ENCODE results near the gene C1orf105.

Gene C1orf105

GRCh38 chr1:172397221-172397620 is 23.3 kb upstream of the C1orf105 start:
- DNase-seq (ENCODE audit: low read depth in 2 of 2) = no peak

GRCh38 chr1:172397633-172398032 is 22.9 kb upstream of the C1orf105 start:
- no peak for DNase-seq (ENCODE audit: low read depth in 2 of 2)

GRCh38 chr1:172398193-172398592 is 22.3 kb upstream of the C1orf105 start:
- DNase-seq (ENCODE audit: low read depth in 2 of 2) = no peak

GRCh38 chr1:172398970-172399755 is 21.3 kb upstream of the C1orf105 start:
- no peak for DNase-seq (ENCODE audit: low read depth in 2 of 2)

- DNase-seq (ENCODE audit: low read depth in 2 of 2) = no peak
These were observed 20.4 kb upstream of the C1orf105 start for GRCh38 chr1:172399756-172400721.

- no peak for DNase-seq (ENCODE audit: low read depth in 2 of 2)
These were observed 19.8 kb upstream of the C1orf105 start for GRCh38 chr1:172400722-172401105.

- no peak for DNase-seq (ENCODE audit: low read depth in 2 of 2)
These were observed 19.0 kb upstream of the C1orf105 start for GRCh38 chr1:172401477-172401876.

- DNase-seq (ENCODE audit: low read depth in 2 of 2) = no peak
These were observed 18.6 kb upstream of the C1orf105 start for GRCh38 chr1:172401892-172402291.

GRCh38 chr1:172402878-172403569 is 17.5 kb upstream of the C1orf105 start:
- DNase-seq (ENCODE audit: low read depth in 2 of 2) = no peak

GRCh38 chr1:172404121-172404520 is 16.4 kb upstream of the C1orf105 start:
- DNase-seq (ENCODE audit: low read depth in 2 of 2) = no peak

- DNase-seq (ENCODE audit: low read depth in 2 of 2) = no peak
These were observed 14.6 kb upstream of the C1orf105 start for GRCh38 chr1:172405912-172406311.

- DNase-seq (ENCODE audit: low read depth in 2 of 2) = no peak
These were observed 13.5 kb upstream of the C1orf105 start for GRCh38 chr1:172406968-172407367.

GRCh38 chr1:172408958-172409357 is 11.5 kb upstream of the C1orf105 start:
- DNase-seq (ENCODE audit: low read depth in 2 of 2) = no peak

- no peak for DNase-seq (ENCODE audit: low read depth in 2 of 2)
These were observed 10.5 kb upstream of the C1orf105 start for GRCh38 chr1:172410027-172410426.

GRCh38 chr1:172411791-172412338 is 8.6 kb upstream of the C1orf105 start:
- no peak for DNase-seq (ENCODE audit: low read depth in 2 of 2)

- DNase-seq (ENCODE audit: low read depth in 2 of 2) = no peak
These were observed 6.2 kb upstream of the C1orf105 start for GRCh38 chr1:172414331-172414730.

GRCh38 chr1:172416496-172417035 is 3.9 kb upstream of the C1orf105 start:
- no peak for DNase-seq (ENCODE audit: low read depth in 2 of 2)

GRCh38 chr1:172417557-172417956 is 2.9 kb upstream of the C1orf105 start:
- DNase-seq (ENCODE audit: low read depth in 2 of 2) = no peak

- DNase-seq (ENCODE audit: low read depth in 2 of 2) = no peak
These were observed 1.6 kb downstream of the C1orf105 start for GRCh38 chr1:172421974-172422604.

- DNase-seq (ENCODE audit: low read depth in 2 of 2) = no peak
These were observed 2.9 kb downstream of the C1orf105 start for GRCh38 chr1:172423336-172423735.

- no peak for DNase-seq (ENCODE audit: low read depth in 2 of 2)
These were observed 4.9 kb downstream of the C1orf105 start for GRCh38 chr1:172425339-172425738.
